ENCODE data around the gene TIMM13.

DNA sequence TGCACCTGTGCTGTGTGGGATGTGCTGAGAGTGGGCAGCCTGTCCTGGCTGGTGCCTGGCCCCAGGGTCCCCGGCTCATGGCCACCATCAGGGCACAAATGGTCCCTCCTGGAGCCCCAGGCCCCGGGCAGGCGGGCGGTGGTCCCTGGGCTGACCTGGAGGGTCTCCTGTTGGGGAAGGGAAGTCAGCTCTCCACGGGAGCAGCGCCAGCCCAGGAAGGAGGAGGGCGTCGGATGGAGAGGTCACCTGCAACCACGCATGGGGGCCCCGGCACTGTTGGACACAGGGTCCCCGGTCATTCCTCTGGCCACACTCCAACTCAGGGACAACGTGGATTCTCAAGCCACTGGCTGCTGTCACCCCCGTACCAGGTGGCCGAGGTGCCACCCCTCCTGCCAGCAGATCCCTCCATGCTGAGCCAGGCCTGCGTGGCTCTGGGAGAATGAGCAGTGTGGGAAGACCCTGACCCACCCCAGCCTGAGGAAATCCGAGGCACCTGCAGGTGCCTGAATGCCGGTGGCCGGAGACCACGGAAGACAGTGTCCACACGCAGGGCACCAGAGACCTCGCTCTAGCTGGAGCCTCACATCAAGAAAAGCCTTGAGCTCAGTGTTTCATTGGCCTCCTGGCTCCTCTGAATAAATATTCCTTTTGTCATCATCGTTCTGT is 15.9 kb upstream of the TIMM13 start:
- TF ChIP-seq ZNF384 (IDR thresholded peaks at IDR 0.05): no peak
- no peak for TF ChIP-seq LEF1 (IDR thresholded peaks at IDR 0.05; ENCODE audit: borderline replicate concordance)
- no peak for TF ChIP-seq BHLHE40 (IDR thresholded peaks at IDR 0.05; ENCODE audit: borderline replicate concordance)
- no peak for TF ChIP-seq FOXA1 (IDR thresholded peaks at IDR 0.05)
- no peak for TF ChIP-seq FOXM1 (IDR thresholded peaks at IDR 0.05; ENCODE audit: borderline replicate concordance)
- no peak for TF ChIP-seq ELF4 (IDR thresholded peaks at IDR 0.05)

All from HEK293T (cell line).